Bone marrow (tissue), 2 donors: ENCODE results near the gene SYNGAP1.

Source experiments
- DNase-seq, 2 donors: peaks; one replicate each; lab custom pipeline; 2025; lab: John Stamatoyannopoulos, UW

SYNGAP1 gene

DNA sequence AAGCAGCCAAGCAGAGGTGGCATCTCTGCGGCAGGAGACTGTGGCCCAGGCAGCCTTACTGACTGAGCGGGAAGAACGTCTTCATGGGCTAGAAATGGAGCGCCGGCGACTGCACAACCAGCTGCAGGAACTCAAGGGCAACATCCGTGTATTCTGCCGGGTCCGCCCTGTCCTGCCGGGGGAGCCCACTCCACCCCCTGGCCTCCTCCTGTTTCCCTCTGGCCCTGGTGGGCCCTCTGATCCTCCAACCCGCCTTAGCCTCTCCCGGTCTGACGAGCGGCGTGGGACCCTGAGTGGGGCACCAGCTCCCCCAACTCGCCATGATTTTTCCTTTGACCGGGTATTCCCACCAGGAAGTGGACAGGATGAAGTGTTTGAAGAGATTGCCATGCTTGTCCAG is 15.0 kb upstream of the SYNGAP1 start:
- DNase-seq = no peak

DNA sequence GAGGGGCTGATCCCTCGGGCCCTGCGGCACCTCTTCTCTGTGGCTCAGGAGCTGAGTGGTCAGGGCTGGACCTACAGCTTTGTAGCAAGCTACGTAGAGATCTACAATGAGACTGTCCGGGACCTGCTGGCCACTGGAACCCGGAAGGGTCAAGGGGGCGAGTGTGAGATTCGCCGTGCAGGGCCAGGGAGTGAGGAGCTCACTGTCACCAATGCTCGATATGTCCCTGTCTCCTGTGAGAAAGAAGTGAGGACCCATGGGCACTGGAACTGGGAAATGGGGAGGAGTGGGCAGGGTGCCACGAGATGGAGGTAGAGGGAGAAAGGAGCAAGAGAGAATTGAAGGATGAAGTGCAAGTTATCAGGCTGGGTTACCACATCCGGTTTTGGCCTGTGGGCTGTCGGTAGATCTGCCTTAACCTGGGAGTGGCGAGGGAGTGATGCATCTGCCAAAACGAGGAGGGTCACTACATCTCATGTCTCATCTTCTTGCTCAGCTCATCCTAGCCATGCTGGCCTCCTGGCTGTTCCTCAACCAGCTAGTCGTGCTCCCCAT is 14.4 kb upstream of the SYNGAP1 start:
- DNase-seq = no peak

DNA sequence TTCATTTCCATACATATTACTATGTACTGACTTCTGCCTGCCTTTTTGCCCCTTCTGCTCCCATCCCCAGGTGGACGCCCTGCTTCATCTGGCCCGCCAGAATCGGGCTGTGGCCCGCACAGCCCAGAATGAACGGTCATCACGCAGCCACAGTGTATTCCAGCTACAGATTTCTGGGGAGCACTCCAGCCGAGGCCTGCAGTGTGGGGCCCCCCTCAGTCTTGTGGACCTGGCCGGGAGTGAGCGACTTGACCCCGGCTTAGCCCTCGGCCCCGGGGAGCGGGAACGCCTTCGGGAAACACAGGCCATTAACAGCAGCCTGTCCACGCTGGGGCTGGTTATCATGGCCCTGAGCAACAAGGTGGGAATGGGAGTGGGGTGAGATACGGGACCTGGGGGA is 13.7 kb upstream of the SYNGAP1 start:
- DNase-seq = no peak

DNA sequence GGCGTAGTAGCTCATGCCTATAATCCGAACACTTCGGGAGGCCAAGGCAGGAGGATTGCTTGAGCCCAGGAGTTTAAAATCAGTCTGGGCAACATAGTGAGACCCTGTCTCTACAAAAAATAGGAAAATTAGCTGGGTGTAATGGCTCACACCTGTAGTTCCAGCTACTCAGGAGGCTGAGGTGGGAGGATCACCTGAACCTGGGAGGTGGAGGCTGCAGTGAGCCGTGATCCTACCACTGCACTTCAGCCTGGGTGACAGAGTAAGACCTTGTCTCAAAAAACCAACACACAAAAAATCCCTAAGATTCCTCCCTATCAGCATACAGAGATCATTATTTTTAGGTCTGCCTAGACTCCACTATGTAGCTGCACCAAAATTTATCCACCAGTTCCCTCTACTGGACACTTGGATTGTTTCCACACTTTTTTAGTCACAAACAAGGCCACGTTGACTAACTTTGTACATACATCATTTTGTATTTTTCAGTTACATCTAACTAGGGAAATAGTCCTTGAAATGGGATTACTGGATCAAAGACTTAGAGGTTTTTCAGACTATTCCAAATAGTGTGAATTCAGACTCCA is 12.6 kb upstream of the SYNGAP1 start:
- DNase-seq = peak in 1 of 2 donors; percentile 19

DNA sequence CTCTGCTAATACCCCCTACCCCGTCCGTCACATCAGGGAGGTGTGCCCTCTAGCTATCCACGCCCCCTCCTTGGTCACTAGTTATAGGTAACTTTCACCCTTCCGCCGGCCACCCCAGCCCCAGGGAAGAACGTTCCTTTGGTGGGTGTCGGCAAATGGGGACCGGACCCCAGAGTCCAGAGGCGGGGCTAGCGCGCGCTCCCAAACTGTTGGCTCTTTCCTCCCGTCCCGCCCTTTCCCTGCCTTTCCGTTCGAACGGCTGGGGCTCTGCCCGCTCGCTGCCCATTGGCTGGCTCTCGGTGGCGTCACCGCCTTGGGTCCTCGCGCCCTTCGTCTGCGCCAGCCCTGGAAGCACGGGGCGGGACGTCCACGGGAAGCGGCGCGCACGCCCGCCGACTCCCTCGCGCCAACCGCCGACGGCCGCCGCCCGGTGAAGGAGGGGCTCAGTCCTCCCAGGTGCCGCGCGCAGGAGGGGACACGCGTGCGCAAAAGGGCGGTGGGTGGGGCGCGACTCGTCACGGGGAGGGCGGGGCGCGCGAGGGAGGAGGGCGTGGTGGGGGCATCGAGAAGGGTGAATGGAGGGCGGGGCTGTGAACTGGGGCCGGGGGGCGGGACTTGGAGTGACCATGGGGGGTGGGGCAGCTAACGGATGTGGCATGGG is 9.7 kb upstream of the SYNGAP1 start:
- peak; percentile 92 to 95 for DNase-seq

DNA sequence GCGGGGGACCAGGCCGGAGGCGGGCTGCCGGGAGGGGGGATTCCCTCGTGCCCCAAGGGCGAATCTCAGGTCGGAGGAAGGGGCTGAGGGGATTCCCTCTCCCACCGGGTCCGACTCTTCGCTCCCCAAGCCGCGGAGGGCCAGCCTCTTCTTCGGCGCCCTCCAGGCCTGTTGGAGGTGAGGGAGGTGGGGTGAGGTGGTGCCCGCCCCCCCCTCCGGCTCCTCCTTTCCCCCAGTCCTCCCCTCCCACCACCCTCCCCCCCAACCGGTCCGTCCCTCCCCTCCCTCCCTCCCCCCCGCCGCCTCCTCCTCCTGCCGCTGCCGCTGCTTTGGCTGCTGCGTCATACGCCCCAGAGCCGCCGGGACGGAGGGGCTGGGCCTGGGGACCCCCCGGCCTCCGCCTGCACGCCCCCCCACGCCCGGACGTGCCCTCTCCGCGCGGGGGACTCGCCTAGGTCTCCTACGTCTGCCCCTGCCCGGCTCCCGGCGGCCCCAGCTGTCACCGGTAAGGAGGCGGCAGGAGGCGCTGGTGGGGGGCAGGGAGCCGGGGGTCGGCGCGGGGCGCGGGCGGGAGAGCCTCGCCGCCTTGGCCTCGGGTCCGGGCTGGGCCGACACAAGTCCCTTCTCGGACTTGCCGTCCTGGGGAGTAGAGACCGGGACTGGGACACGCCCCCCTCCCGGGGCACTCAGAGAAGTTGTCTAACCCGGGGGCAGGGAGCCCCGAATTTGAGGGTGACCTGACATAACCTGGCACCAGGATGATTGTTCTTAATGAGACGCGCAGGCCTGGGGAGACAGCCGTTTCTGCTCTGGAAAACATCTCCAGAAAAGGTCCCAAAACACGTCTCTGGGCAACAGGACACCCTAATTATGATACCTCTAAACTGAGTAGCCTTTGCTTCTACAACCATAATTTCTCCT is 8.9 kb upstream of the SYNGAP1 start, which contains the start of gene PHF1:
TSS of gene PHF1 (plus strand) at position 304 of the 921 bp plus-strand sequence. CDS start 1,250 bp downstream, outside the sequence.
- peak; percentile 45 to 69 for DNase-seq

DNA sequence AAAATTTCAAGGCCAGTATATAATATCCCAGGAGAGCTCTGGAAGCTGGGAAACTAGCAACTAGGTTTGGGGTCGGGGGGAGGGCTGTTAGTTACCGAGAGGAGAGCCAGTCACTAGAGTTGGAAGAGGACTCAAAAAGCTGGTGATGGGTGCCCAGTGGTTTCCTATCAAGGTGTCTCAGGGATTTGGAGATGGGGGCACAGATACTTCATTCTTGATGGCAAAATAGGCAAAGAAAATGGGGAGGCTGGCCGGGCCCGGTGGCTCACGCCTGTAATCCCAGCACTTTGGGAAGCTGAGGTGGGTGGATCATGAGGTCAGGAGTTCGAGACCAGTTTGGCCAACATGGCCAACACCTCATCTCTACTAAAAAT is 8.2 kb upstream of the SYNGAP1 start:
- DNase-seq = no peak

DNA sequence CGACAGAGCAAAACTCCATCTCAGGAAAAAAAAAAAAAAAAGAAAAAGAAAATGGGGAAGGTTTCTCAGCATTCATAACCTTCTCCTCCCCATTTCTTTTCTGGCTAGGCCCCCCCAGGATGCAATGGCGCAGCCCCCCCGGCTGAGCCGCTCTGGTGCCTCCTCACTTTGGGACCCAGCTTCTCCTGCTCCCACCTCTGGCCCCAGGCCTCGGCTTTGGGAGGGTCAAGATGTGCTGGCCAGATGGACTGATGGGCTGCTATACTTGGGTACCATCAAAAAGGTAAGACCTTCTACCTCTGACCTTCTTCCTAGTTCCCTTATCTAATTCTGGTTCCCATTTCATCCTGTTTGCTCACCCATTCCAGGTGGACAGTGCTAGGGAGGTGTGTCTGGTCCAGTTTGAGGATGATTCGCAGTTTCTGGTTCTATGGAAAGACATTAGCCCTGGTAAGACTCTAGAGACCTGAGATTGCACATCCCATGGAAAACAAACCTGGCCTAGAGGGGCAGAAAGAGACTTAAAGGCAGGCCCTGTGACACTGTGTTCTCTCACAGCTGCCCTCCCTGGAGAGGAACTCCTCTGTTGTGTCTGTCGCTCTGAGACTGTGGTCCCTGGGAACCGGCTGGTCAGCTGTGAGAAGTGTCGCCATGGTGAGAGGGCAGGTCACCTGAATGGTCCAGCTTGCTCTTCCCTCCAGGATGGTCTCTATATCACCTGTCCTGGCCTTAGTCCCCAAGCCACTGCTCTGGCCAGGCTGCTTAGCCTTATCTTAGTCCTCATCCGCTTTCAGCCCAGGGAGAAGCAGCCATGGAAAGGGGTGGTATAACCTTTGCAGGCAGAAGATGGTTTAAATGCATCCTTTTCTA is 7.5 kb upstream of the SYNGAP1 start:
- DNase-seq = no peak

DNA sequence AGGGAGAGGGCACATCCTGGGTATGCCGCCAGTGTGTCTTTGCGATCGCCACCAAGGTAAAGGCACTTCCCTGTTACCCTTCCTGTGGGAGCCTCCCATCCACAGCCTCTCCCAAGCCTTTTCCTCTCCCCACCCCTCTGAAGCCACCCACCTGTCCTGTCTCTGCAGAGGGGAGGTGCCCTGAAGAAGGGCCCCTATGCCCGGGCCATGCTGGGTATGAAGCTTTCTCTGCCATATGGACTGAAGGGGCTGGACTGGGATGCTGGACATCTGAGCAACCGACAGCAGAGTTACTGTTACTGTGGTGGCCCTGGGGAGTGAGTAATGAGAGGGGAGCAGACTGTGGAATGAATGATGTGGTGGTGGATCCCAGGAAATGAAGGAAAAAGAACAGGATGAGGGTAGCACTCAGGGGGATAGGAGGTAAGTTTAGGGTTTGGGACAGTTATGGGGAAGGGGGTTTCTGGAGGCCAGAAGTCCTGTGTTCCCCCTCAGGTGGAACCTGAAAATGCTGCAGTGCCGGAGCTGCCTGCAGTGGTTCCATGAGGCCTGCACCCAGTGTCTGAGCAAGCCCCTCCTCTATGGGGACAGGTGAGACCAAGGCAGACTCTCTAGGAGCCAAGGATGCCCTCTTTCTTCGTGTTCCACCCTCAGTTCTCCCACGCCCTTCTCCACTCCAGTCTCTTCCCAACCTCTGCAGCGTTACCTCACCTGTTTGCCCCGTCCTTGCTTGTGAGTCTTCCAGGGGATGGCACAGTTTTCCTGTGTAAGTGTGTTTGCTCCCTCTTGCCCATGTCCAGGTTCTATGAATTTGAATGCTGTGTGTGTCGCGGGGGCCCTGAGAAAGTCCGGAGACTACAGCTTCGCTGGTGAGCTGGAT is 6.4 kb upstream of the SYNGAP1 start:
- no peak for DNase-seq

DNA sequence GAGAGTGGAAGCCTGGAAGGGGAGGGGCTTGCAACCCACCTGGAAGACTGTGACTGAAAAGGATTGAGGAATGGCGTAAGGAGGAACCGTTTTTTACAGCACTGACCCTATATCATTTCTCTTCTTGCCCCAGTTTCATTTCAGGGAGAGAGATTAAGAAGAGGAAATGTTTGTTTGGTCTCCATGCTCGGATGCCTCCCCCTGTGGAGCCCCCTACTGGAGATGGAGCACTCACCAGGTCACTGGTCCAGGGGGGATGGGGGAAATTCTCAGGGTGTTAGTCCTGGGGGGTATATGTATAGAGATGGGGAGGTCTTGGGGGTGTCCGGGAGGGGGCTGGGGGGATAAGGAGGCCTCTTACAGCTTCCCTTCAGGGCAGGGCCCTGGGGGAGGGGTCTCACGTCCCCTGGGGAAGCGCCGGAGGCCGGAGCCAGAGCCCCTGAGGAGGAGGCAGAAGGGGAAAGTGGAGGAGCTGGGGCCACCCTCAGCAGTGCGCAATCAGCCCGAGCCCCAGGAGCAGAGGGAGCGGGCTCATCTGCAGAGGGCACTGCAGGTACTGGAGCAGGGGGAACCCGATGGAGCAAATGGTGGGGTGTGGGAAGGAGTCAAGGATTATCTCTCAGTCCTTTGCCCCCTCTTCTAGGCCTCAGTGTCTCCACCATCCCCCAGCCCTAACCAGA is 5.1 kb upstream of the SYNGAP1 start:
- no peak for DNase-seq

DNA sequence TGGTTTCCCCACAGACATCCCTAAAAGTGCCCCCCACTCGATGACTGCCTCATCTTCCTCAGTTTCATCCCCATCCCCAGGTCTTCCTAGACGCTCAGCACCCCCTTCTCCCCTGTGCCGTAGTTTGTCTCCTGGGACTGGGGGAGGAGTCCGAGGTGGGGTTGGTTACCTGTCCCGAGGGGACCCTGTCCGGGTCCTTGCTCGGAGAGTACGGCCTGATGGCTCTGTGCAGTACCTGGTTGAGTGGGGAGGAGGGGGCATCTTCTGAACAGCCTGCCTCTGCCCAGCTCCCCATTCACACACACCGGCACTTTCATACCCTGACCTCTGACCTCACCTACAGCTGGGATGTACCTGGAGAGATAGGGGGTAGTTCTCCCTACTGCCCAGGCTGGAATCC is 4.0 kb upstream of the SYNGAP1 start:
- DNase-seq = no peak

DNA sequence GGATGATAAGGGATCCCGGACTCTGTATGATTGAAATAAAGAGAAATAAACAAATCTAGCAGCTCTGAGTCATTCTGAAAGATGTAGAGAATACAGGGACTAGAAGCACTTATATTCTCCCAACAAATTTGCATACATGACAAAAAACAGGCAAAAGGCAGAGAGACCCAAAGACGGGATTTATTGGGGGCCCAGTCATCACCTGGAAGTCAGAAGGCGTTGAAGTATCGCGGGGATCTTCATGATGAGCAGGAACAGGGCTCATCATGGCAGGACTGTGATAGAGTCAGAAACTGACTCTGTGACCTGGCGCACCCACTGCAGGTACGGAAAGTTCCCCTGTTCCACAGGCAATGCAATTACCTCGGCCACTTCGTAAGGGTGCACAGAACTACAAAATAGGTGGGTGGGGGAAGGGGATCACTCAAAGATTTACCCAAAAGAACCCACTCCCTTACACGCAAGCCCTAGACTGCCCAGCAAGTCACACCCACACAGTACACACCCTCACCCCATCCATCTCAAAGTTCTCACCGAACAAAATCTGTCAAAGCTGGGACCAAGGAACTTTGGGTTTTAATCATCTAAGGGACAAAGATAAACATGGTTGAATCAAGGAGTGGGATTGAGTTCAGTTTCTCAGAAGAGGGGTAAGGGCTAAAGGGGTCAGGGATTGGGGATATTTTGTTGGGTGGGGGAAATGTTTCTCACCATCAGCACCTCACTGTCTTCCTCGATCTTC is 3.3 kb upstream of the SYNGAP1 start:
- DNase-seq = no peak

DNA sequence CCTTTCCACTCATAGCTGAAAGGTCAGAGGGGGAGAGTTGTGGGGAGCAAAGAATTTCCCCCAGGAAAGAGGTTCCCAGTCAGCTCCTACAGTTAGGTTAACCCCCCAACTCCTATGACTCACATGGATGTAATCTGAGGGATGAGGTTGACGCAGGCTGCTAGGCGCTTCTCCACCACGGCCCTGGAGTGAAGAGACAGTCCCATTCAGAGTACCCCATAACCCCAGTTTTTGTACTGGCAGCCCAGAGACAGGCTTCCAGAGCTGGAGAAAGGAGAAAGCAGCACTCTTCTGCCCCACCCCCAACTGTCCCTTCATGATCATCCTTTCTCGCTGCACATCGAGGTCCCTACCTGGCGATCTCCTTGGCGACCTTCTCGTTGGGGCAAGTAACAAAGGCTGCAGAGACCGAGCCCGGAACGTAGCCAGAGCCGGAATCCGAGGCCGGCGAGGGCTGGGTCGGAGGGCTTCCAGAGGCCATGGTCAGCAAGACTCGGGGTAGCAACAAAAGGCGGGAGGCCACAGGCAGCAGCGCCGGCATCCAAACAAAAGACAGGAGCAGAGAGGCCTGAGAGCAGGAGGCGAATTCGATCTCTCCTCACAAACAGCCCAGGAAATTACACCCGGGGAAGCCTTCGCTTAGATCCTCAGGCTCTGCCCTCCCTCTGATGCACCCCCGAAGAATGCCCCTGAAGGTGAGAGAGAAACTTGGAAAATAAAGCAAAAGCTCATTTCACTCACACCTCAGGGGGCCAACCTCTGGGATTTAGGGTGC is 2.5 kb upstream of the SYNGAP1 start:
- DNase-seq = peak in 1 of 2 donors; percentile 11

DNA sequence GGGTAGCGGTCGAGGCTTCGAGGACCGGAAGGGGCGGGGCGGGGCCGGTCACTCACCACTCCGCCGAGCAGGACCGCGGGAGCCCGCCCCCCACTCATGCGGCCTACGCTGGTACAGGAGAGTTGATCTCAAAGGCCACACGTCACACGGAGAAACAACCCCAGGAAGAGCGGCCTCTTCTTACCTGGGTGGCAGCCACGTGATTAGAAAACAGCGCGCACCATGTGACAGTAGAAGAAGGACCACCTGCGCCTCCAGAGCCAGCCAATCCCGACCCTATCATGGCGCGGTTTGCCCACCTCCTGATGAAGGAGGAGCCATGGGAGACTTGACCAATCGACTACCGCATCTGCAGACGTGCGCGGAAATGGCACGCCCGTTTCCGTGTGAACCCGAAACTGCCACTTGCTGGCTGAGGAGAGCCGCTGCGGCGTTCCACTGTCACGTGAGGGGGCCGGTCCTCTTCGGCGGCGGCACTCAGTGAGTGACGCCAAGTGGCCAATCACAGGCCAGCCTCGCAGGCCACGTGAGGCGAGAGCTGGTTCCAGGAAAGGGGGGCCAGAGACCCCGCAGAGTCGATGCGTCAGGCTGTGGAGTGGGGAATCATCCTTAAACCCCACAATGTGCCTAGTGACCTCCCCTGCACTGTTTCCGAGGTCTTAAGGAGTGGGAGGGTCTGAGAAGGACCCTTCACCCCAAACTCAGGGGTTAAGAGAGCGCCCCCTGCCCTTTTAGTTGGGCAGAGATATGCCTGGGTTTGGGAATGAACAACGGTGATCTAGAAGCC is 1.8 kb upstream of the SYNGAP1 start, which contains the start of gene CUTA:
TSS of gene CUTA (minus strand) at position 205 of the 787 bp plus-strand sequence. CDS start at position 98, 107 bp downstream.
- peak; percentile 83 to 97 for DNase-seq

DNA sequence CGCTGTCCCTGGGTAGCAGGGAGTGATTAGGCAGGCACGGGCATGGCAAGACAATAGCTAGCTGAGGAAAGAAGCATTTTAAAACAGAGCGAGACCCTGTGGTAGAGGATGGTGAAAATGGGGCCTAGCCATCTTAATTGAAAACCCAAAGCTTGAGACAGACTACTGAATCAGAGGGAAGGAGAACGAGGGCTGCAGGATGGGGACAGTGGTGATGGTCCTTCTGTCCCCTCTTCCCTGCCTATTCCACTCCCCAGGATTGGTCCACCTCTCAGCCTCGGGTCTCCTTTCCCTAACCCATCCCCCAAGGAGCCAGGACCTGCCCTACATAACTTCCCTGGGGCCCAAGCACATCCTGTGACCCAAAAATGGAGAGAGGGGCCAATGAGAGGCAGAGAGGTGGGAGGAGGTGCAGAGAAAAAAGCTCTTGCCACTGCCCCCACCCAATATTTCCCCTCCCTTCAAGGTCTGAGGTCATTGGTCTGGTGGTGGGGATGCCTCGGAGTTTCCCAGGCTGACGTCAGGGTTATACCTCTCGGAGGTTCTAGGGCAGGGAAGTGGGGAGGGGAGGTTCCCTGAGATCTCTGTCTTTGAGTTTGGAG is 1.1 kb upstream of the SYNGAP1 start:
- no peak for DNase-seq

DNA sequence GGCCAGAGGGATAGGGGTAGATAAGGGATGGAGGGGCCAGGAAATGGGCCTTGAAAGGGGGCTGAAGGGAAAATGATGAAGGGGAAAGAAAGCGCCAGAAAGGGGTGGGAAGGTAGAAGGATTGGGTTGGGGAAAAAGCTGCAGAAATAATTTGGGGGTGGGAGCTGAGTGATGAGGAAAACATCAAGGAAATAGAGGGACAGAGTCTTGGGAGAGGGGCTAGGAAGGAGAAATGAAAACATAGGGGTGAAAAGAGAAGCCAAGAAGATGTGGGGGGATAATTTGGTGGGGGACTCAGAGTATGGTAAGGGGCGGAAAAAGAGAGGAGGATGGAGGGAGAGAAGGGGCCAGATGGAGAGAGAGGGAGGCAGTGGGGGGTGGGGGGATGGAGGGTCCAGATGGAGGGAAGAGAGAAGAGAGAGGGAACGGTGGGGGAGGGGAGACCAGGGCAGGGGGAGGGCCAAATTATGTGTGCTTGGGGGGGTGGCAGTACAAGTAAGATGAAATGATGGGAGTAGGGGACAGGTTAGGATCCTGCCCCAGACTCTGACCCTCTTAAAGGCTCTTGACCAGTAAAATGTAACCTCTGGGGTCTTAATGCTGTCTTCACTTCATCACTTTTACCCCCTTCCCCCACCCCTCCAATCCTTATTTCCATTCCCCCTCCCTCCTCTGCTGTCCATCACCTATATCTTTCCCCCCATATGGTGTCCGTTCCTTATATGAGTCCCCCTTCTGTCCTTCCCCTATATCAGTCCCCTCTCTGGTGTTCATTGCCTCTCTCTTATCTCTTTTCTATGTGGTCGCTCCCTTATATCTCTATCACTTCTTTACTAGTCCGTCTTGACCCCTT is 852 bp downstream of the SYNGAP1 start:
- DNase-seq = no peak
